PC-9 (cell line): ENCODE data around the gene ATG10. TPM values are rescaled to one million over a fixed set of nuclear protein-coding genes. Genes with fewer than 3 reads are reported as not detected.
A peak's percentile ranks its signal among the peaks of the same experiment; 100 is the strongest.

Experiments used
- BruUV-seq: library from RNA; stranded (reverse); fragments of 400-500 nt; replicated peaks from 2 replicates; lab custom pipeline; 2021; lab: Mats Ljungman, UMichigan
- CTCF ChIA-PET: fragments of 300-600 bp; sonication (Branson Sonifier 250); formaldehyde crosslinking; loops from one replicate; lab custom pipeline; 2022; ENCODE audit warnings: antibody characterized with exemption; lab: Charles Lee
- POLR2A ChIA-PET: fragments of 300-600 bp; sonication (Branson Sonifier 250); formaldehyde crosslinking; loops from one replicate; lab custom pipeline; 2022; ENCODE audit warnings: antibody characterized with exemption; ENCODE audit not compliant: unreplicated experiment; lab: Charles Lee
- DNase-seq, 2 experiments: peaks; one replicate each; pipeline versions ENCODE4 v3.0.0 to v3.0.0-alpha.2; 2015 to 2022; ENCODE audit warnings: mixed read lengths in 1 of 2
- H2AFZ ChIP-seq: fragments of 200-600 bp; sonication (generic); 2 replicates; pipeline ENCODE4 v1.8.1; 2017; ENCODE audit warnings: antibody characterized with exemption
- H3F3A ChIP-seq: fragments of 200-600 bp; sonication (generic); 2 replicates; pipeline ENCODE4 v1.8.1; 2017; ENCODE audit warnings: antibody characterized with exemption, mild to moderate bottlenecking, low read depth; ENCODE audit not compliant: insufficient read depth
- H3K27ac ChIP-seq: fragments of 200-600 bp; sonication (generic); 2 replicates; pipeline ENCODE4 v1.6.1; 2016; ENCODE audit warnings: mixed run types
- H3K27me3 ChIP-seq: fragments of 200-600 bp; sonication (generic); 2 replicates; pipeline ENCODE4 v1.6.1; 2016; ENCODE audit warnings: low read depth, mixed run types; ENCODE audit not compliant: insufficient read depth
- H3K36me3 ChIP-seq: fragments of 200-600 bp; sonication (generic); 2 replicates; pipeline ENCODE4 v1.6.1; 2016; ENCODE audit warnings: low read depth, mixed run types
- H3K4me1 ChIP-seq: fragments of 200-600 bp; sonication (generic); replicated peaks from 2 replicates; pipeline ENCODE4 v1.6.1; 2016; ENCODE audit warnings: mixed run types; ENCODE audit not compliant: insufficient read depth
- H3K4me2 ChIP-seq: fragments of 200-600 bp; sonication (generic); 2 replicates; pipeline ENCODE4 v1.6.1; 2017; ENCODE audit warnings: mixed run types
- H3K4me3 ChIP-seq: fragments of 200-600 bp; sonication (generic); 2 replicates; pipeline ENCODE4 v1.6.1; 2016; ENCODE audit warnings: mixed run types
- H3K79me2 ChIP-seq: fragments of 200-600 bp; sonication (generic); 2 replicates; pipeline ENCODE4 v1.6.1; 2017; ENCODE audit warnings: low read depth, mixed run types
- H3K9me2 ChIP-seq: fragments of 200-600 bp; sonication (generic); 2 replicates; pipeline ENCODE4 v1.8.1; 2017; ENCODE audit warnings: mild to moderate bottlenecking; ENCODE audit not compliant: insufficient read depth
- H3K9me3 ChIP-seq: fragments of 200-600 bp; sonication (generic); 2 replicates; pipeline ENCODE4 v1.8.1; 2016; ENCODE audit warnings: low read depth; ENCODE audit not compliant: insufficient read depth
- H4K20me1 ChIP-seq: fragments of 200-600 bp; sonication (generic); 2 replicates; pipeline ENCODE4 v1.8.1; 2017; ENCODE audit not compliant: insufficient read depth
- EZH2 ChIP-seq: fragments of 200-600 bp; sonication (generic); IDR thresholded peaks from 2 replicates; pipeline ENCODE4 v1.8.0; 2017; ENCODE audit warnings: antibody characterized with exemption, low read depth
- intact Hi-C: fragments of 100-400 bp; cut with micrococcal nuclease; formaldehyde crosslinking; loops from one replicate; pipeline ENCODE4 v1.10.0; 2022; ENCODE audit not compliant: unreplicated experiment
- total RNA-seq: library from RNA; stranded (reverse); gene quantifications from 2 replicates; pipeline ENCODE4 v1.2.3, GENCODE V29; 2021
- TF ChIP-seq, protein P1 (sequence below): fragments of 200-600 bp; sonication (generic); conservative IDR thresholded peaks from 2 replicates; pipeline ENCODE4 v1.6.1; 2017; ENCODE audit warnings: mixed run types, antibody characterized with exemption, mild to moderate bottlenecking, moderate library complexity

ATG10 gene
- total RNA-seq, 1 experiment from 2014 or later, result 12.7 TPM

DNA sequence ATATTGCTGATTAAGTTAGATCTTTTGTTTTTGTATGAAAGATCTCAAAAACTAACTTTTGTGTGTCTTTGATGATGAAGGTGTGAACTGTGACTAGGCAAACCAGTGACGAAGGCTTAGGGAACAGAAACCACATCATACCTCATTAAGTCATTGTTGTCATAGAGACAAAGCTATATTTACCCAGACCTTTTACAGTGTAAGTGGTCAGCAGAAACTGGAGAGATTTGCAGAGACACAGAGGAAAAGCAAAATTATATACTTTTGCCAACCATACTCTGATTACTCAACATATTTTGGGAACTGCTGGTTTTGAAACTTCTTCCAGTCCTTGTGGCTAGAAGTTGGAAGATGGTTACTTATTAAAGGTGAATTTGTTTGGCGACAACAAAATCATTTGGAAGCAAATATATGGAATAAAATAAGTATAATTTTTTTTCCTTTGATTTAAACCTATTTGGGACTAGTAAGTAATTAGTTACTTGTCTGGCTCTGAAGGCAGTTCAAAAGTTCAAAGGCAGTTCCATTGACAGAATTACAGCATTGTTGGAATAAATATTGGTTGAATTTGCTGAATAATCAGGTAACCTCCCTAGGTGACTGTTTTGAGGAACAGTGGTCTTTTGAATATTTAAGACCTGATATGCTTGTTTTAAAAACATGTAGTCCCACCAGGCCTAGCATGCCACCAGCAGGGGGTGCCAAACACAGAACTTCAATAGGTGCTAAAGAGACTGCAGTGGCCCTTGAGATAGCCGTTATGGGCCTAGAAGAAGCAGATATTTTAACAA, 202.5 kb downstream of the ATG10 start:
- no TSS peak for BruUV-seq
- intact Hi-C loops, result no loop called here
- no peak overlapping the region for H2AFZ ChIP-seq

DNA sequence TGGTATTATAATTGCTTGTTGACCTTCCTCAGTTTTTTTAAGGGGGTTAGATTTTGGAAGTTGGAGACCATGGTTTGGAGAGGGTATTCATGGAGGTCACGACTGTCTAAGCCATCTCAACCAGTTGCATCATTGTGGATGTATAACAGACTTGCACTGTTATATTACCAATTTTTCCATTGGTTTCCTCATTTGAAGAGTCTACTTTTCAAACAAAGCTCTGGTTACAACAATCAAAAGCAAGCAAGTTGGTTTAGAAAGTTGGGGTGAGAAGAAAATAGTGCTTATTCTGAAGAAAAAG, 203.0 kb downstream of the ATG10 start:
- Histone ChIP-seq H3K4me2 (no peak overlapping the region), H4K20me1 (no peaks in the 10 kb centered on the region), H3K4me1 (no peaks in the 10 kb centered on the region), H3K36me3 (no peaks in the 10 kb centered on the region), H3K27me3 (no peaks in the 10 kb centered on the region), H3F3A (no peaks in the 10 kb centered on the region), H3K27ac (no peak overlapping the region), H3K79me2 (no peaks in the 10 kb centered on the region), H3K9me2 (no peaks in the 10 kb centered on the region), H3K9me3 (no peaks in the 10 kb centered on the region), H2AFZ (no peak overlapping the region), H3K4me3 (no peak overlapping the region)
- DNase-seq, result no peak
- intact Hi-C loops, result no loop called here
- no TSS peak for BruUV-seq
- POLR2A ChIA-PET, result no interaction called here
- TF ChIP-seq, protein P1, sequence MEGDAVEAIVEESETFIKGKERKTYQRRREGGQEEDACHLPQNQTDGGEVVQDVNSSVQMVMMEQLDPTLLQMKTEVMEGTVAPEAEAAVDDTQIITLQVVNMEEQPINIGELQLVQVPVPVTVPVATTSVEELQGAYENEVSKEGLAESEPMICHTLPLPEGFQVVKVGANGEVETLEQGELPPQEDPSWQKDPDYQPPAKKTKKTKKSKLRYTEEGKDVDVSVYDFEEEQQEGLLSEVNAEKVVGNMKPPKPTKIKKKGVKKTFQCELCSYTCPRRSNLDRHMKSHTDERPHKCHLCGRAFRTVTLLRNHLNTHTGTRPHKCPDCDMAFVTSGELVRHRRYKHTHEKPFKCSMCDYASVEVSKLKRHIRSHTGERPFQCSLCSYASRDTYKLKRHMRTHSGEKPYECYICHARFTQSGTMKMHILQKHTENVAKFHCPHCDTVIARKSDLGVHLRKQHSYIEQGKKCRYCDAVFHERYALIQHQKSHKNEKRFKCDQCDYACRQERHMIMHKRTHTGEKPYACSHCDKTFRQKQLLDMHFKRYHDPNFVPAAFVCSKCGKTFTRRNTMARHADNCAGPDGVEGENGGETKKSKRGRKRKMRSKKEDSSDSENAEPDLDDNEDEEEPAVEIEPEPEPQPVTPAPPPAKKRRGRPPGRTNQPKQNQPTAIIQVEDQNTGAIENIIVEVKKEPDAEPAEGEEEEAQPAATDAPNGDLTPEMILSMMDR, result no peak
- TF ChIP-seq EZH2, result no peak
- CTCF ChIA-PET, result no interaction called here

More for the DNA sequence above, 202.5 kb downstream of the ATG10 start:
- H3K4me1 ChIP-seq, result no peaks in the 10 kb centered on the region
- ChIA-PET CTCF (no interaction called here), POLR2A (no interaction called here)
- H3K9me2 ChIP-seq, result no peaks in the 10 kb centered on the region
- no peaks in the 10 kb centered on the region for H3F3A ChIP-seq
- DNase-seq, result peak in 1 of 2 experiments; percentile 17
- no peaks in the 10 kb centered on the region for H3K27me3 ChIP-seq
- H4K20me1 ChIP-seq, result no peaks in the 10 kb centered on the region
- no peaks in the 10 kb centered on the region for H3K9me3 ChIP-seq
- H3K79me2 ChIP-seq, result no peaks in the 10 kb centered on the region
- H3K27ac ChIP-seq, result no peak overlapping the region
- no peak overlapping the region for H3K4me2 ChIP-seq
- no peaks in the 10 kb centered on the region for H3K36me3 ChIP-seq
- no peak for TF ChIP-seq EZH2
- TF ChIP-seq, protein P1, result peak; percentile 71
- H3K4me3 ChIP-seq, result no peak overlapping the region

DNA sequence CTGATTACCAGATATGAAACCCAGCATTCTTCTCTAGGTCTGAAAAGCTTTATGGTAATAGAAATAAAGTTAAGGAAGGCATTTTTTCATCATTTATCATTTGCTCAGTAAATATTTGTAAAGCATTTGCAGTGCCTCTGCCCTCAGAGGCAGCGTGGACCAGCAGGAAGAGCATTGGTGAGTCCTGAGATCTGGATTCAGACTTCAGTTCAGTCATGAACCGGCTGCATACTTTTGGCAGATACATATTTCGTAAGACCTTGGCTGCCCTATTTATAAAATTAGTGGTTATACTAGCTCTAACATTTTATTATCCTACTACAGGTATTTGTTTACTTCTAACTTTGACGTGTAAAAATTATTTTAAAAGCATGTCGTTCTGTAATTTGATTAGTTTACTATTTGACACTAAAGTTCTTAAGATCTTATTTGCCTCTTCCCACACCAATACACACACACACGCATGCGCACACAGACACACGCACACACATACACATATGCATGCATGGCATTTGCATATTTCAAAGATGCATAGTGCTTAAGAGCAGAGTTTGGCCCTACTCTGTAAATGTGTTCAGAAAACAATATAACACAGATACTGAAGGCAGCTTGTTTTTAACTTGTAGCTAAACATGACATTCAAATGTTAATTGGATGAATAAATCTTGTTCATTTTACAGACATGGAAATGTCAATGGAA, 204.4 kb downstream of the ATG10 start:
- no peak overlapping the region for H3K27ac ChIP-seq
- H3K4me3 ChIP-seq, result no peak overlapping the region
- H3K27me3 ChIP-seq, result no peaks in the 10 kb centered on the region
- no TSS peak for BruUV-seq
- H3K4me1 ChIP-seq, result no peaks in the 10 kb centered on the region
- no peak overlapping the region for H2AFZ ChIP-seq
- H3K9me2 ChIP-seq, result no peaks in the 10 kb centered on the region
- no peaks in the 10 kb centered on the region for H3K36me3 ChIP-seq
- no peaks in the 10 kb centered on the region for H3K79me2 ChIP-seq
- ChIA-PET POLR2A (interaction anchor here (0.7 kb wide), 1 partner anchor 1465 kb away, joined by 4 read pairs; no protein-coding TSS in a partner anchor), CTCF (no interaction called here)
- DNase-seq, result no peak
- H3F3A ChIP-seq, result no peaks in the 10 kb centered on the region
- no peaks in the 10 kb centered on the region for H3K9me3 ChIP-seq
- no peak overlapping the region for H3K4me2 ChIP-seq
- TF ChIP-seq, protein P1, result no peak
- no peak for TF ChIP-seq EZH2
- intact Hi-C loops, result no loop called here
- H4K20me1 ChIP-seq, result no peaks in the 10 kb centered on the region
